IMR-90 (cell line): ENCODE data around the gene PLD6.

ENCODE experiments used
- CTCF ChIP-seq: conservative IDR thresholded peaks from 2 replicates; pipeline ENCODE4 v1.5.1; 2012; ENCODE audit warnings: mild to moderate bottlenecking, low read depth, low read length, improper control_type of control experiment
- ELK1 ChIP-seq: fragments of 150-350 bp; IDR thresholded peaks from 2 replicates; pipeline ENCODE4 v1.6.1; 2016; ENCODE audit warnings: low read depth, mild to moderate bottlenecking, low read length, moderate library complexity, borderline replicate concordance
- NFE2L2 ChIP-seq: fragments of 150-350 bp; IDR thresholded peaks from 2 replicates; pipeline ENCODE4 v1.6.1; 2016; ENCODE audit warnings: low read depth, mild to moderate bottlenecking, low read length

GRCh38 chr17:17152385-17152784 is 53.7 kb downstream of the PLD6 start:
- TF ChIP-seq NFE2L2 (no peak), CTCF (no peak), ELK1 (no peak)
